ENCODE data around the gene REXO4.

The REXO4 gene

DNA sequence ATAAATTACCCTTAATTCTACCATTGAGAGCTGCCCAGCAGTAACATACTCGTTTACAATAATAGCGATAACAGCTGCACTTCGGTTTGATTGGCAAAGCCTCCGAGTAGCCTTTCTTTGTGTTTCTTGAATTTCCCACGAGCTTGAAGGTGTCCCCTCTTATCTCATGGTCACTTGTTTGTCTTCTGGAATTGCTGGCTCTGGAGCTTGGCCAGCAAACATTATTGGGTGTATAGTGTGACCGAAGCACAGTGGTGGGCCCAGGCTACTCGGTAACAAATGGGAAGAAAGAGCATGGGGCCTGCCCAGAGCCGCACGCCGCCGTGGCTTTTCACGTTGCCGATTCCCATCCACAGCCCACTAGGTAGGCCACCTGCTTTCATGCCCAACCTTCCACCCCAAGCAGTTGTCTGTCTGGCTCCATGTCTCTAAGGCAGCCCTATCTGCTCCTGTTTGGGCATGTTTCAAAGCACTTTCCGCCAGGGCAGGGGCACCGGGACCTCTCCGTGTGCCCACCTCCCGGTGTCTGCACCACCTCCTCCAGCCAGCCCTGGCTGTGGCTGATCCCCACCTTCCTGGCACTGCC lies 33.0 kb downstream of the REXO4 start:
- no peak overlapping the region for H3K4me3 ChIP-seq (ENCODE audit: control insufficient read depth, low read depth, low read length)
- TF ChIP-seq, protein P1, sequence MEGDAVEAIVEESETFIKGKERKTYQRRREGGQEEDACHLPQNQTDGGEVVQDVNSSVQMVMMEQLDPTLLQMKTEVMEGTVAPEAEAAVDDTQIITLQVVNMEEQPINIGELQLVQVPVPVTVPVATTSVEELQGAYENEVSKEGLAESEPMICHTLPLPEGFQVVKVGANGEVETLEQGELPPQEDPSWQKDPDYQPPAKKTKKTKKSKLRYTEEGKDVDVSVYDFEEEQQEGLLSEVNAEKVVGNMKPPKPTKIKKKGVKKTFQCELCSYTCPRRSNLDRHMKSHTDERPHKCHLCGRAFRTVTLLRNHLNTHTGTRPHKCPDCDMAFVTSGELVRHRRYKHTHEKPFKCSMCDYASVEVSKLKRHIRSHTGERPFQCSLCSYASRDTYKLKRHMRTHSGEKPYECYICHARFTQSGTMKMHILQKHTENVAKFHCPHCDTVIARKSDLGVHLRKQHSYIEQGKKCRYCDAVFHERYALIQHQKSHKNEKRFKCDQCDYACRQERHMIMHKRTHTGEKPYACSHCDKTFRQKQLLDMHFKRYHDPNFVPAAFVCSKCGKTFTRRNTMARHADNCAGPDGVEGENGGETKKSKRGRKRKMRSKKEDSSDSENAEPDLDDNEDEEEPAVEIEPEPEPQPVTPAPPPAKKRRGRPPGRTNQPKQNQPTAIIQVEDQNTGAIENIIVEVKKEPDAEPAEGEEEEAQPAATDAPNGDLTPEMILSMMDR (conservative IDR thresholded peaks at IDR 0.05; ENCODE audit: control insufficient read depth, insufficient read depth, low read depth, low read length): no peak
- DNase-seq (ENCODE audit: low read depth): no peak

DNA sequence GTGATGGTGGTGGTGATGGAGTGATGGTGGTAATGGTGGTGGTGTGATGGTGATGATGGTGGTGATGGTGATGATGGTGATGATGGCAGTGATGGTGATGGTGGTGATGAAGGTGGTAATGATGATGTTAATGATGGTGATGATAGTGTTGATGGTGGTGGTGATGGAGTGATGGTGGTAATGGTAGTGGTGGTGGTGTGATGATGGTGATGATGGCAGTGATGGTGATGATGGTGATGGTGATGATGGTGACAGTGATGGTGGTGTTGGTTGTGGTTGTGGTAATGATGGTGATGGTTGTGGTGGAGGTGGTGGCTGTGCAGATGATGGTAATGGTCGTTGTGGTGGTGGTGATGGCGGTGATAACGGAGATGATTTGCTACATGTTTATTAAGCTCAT lies 34.4 kb downstream of the REXO4 start:
- no peak for DNase-seq (ENCODE audit: low read depth)
- TF ChIP-seq, protein P1 (conservative IDR thresholded peaks at IDR 0.05; ENCODE audit: control insufficient read depth, insufficient read depth, low read depth, low read length): no peak
- no peak overlapping the region for H3K4me3 ChIP-seq (ENCODE audit: control insufficient read depth, low read depth, low read length)

DNA sequence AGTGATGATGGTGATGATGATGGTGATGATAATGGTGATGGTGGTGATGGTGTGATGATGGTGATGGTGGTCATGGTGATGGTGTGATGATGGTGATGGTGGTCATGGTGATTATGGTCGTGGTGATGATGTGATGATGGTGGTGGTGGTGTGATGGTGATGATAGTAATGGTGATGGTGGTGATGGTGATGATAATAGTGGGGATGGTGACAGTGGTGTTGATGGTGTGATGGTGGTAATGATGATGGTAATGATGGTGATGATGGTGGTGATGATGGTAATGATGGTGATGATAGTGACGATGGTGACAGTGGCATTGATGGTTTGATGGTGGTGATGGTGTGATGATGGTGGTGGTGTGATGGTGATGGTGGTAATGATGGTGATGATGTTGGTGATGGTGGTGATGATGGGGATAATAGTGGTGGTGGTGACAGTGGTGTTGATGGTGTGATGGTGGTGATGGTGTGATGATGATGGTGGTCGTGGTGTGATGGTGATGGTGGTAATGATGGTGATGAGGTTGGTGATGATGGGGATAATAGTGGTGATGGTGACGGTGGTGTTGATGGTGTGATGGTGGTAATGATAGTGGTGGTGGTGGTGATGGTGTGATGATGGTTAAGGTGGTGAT lies 35.2 kb downstream of the REXO4 start:
- H3K4me3 ChIP-seq (ENCODE audit: control insufficient read depth, low read depth, low read length): no peak overlapping the region
- TF ChIP-seq, protein P1 (conservative IDR thresholded peaks at IDR 0.05; ENCODE audit: control insufficient read depth, insufficient read depth, low read depth, low read length): no peak
- no peak for DNase-seq (ENCODE audit: low read depth)

DNA sequence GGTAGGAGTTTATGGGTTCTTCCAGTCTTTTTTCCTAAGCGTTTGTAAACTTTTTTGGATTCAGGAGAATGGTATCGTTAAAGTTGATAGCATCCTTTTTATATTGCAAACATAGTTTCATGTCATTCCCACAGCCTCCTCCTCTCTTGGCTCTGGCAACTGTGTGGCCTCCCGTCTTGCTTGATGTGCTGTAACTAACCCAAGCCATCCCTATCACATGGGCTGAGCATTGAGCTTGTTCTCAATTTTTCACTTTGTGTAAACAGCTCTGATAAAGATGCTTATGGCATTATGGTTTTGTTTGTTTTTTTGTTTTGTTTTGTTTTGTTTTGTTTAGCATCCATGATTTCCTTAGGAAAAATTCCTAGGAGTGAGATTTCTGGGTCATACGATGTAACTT lies 37.1 kb downstream of the REXO4 start:
- TF ChIP-seq, protein P1 (conservative IDR thresholded peaks at IDR 0.05; ENCODE audit: control insufficient read depth, insufficient read depth, low read depth, low read length): no peak
- no peak for DNase-seq (ENCODE audit: low read depth)

DNA sequence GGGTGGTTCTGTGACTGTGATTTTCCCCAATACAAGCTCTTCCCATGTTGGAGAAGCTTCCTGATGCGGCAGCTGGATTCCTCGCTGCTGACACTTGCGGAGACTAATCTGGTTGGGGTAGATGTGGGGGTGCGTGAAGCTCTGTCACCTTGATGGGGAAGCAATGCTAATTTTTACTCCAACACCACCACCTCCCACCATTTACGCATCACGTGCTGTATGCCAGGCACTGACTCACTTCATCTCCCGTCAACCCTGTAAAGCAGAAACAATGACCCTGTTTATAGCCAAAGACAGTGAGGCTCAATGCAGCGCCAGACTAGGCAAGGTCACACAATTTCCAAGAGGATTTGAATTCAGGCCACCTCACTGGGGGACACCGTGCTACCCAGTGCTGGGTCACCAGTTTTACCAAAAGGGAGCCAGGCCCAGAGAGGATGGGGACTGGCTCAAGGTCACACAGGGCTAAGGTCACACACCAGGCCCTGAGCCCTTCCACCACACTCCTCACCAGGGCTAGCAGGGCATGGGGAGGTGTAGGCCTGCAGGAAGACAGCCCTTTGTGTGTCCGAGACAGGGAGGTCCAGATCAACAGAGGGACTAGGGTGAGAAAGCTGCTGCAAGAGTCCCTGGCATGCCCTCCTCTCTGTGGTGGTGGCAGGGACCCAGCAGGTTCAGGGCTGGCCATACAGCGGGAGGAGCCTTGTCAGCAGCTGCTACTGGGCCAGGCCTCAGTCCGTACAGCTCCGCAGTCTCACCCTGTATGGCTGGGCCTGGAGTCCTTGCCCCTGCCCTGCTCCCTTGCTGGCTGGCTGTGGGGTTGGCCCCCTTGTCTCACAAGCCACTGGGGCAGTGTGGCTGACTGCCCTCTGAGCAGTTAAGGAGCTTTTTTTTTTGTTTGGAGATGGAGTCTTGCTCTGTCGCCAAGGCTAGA lies 38.4 kb downstream of the REXO4 start:
- TF ChIP-seq, protein P1 (conservative IDR thresholded peaks at IDR 0.05; ENCODE audit: control insufficient read depth, insufficient read depth, low read depth, low read length): no peak
- no peak for DNase-seq (ENCODE audit: low read depth)
- no peak overlapping the region for H3K4me3 ChIP-seq (ENCODE audit: control insufficient read depth, low read depth, low read length)

More for the DNA sequence above, 37.1 kb downstream of the REXO4 start:
- no peak overlapping the region for H3K4me3 ChIP-seq (ENCODE audit: control insufficient read depth, low read depth, low read length)

DNA sequence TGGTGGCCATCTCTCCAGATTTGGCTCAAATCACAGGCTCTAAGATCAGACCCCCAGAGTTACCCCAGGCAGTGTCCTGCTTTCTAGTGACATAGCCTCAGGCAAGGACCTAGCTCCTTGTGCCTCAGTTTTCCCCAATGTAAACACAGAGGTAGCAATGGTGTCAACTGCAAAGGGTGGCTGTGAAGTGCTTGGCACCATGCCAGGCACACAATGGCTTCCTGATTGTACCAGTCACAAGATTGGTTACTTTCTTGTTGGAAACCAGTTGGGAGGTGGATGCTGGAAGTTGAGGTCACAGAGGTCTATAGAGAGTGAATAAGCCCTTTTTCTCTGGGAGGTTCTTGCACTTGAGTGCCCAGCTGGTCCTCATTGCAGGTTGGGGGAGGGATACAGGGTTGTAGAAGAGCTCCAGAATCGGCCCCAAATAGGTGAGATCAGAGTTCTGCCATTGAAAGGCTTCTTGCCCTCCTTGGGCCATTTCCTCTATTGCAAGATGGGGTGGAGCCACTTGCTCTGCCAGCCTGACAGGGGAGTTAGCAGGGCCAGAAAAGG lies 39.3 kb downstream of the REXO4 start:
- no peak overlapping the region for H3K4me3 ChIP-seq (ENCODE audit: control insufficient read depth, low read depth, low read length)
- TF ChIP-seq, protein P1 (conservative IDR thresholded peaks at IDR 0.05; ENCODE audit: control insufficient read depth, insufficient read depth, low read depth, low read length): no peak
- no peak for DNase-seq (ENCODE audit: low read depth)

Measured in fibroblast of mammary gland (primary cell).